HUES6 (cell line): ENCODE data around the gene KRT74.

ENCODE experiments used
- H3K27ac ChIP-seq: 2 replicates; pipeline ENCODE4 v1.7.0; 2013; ENCODE audit warnings: low read depth, mild to moderate bottlenecking, low read length, inconsistent platforms
- H3K27me3 ChIP-seq: 2 replicates; pipeline ENCODE4 v1.6.1; 2013; ENCODE audit warnings: low read length; ENCODE audit not compliant: control insufficient read depth, insufficient read depth
- H3K36me3 ChIP-seq: 2 replicates; pipeline ENCODE4 v1.6.1; 2013; ENCODE audit warnings: low read length; ENCODE audit not compliant: control insufficient read depth, insufficient read depth
- H3K4me1 ChIP-seq: 2 replicates; pipeline ENCODE4 v1.6.1; 2013; ENCODE audit warnings: low read length; ENCODE audit not compliant: control insufficient read depth, insufficient read depth
- H3K4me3 ChIP-seq: 2 replicates; pipeline ENCODE4 v1.5.1; 2013; ENCODE audit warnings: low read depth, low read length
- H3K9ac ChIP-seq: one replicate; pipeline ENCODE4 v1.6.1; 2013; ENCODE audit warnings: mild to moderate bottlenecking, low read length
- H3K9me3 ChIP-seq: 2 replicates; pipeline ENCODE4 v1.6.1; 2013; ENCODE audit warnings: low read depth, low read length; ENCODE audit not compliant: control insufficient read depth, insufficient read depth

Gene KRT74

DNA sequence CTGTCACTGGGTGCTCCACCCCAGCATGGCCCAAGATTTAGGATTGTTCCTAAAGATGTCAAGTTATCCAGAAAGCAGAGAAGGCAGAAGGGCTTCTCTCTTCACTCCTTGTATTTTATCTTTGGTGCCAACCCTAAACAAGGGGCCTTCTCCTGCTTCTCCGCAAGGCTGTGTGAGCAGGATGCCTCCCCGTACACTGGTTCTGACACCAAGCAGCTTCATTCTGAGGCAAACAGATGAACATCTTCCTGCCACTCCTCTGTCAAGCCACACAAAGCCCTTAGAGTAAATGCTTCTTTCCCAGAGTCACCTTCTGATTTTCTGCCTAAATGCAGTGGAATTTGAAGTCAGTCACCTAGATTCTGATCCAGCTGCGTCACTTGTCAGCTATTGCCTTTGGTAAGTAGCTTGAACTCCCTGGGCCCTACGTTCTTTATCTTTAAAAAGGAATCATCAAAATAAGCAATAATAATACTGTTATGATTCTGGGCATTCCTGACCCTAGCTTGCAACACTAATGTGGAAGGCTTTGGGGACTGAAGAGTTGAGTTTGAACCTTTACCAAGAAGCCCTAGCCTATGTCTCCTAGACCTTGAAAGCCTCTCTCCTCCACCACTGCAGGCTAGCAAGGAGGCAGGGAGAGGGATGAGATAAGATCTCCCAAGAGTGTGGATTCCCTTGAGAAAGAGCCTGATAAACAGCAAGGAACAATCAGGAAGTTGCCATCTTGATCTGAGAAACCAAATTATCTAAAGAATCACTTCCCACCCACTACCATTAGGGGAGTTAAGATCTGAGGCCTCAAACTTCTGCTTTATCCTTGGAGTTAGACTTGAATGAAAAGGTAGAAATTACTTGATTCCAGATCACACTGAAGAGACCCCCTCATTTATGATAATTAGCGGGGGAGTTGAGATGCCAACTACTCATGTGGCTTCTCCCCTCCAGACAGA, 39.1 kb upstream of the KRT74 start:
- Histone ChIP-seq H3K9ac (no peak overlapping the region), H3K27me3 (peaks cover 34% of the 10 kb centered on the region)

DNA sequence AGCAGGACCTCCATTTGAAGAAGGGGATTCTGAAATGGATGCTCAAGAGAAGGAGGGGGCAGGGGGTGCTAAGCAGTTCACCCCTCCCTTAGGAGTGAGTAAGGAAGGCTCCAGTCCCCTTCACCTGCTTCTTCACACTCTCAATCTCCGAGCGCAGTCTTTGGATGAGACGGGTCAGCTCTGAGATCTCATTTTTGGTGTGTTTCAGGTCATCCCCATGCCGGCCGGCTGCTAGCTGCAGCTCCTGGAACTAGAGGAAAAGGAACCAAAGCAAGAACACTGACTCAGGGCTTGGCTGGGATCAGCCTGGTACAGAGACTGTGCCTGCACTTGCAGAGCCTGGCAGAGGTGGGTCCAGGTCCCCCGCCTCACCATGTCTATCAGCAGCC, 37.4 kb upstream of the KRT74 start:
- H3K9me3 ChIP-seq = no peaks in the 10 kb centered on the region
- no peak overlapping the region for H3K9ac ChIP-seq
- no peak overlapping the region for H3K27ac ChIP-seq
- no peaks in the 10 kb centered on the region for H3K36me3 ChIP-seq
- peaks cover 30% of the 10 kb centered on the region for H3K27me3 ChIP-seq
- H3K4me1 ChIP-seq = no peaks in the 10 kb centered on the region; the same call in 1 of the 2 replicates
- H3K4me3 ChIP-seq = no peak overlapping the region

More for the DNA sequence above, 39.1 kb upstream of the KRT74 start:
- no peaks in the 10 kb centered on the region; the same call in 1 of the 2 replicates for H3K4me1 ChIP-seq
- H3K36me3 ChIP-seq = no peaks in the 10 kb centered on the region
- no peaks in the 10 kb centered on the region for H3K9me3 ChIP-seq
- H3K27ac ChIP-seq = no peak overlapping the region
- no peak overlapping the region for H3K4me3 ChIP-seq

DNA sequence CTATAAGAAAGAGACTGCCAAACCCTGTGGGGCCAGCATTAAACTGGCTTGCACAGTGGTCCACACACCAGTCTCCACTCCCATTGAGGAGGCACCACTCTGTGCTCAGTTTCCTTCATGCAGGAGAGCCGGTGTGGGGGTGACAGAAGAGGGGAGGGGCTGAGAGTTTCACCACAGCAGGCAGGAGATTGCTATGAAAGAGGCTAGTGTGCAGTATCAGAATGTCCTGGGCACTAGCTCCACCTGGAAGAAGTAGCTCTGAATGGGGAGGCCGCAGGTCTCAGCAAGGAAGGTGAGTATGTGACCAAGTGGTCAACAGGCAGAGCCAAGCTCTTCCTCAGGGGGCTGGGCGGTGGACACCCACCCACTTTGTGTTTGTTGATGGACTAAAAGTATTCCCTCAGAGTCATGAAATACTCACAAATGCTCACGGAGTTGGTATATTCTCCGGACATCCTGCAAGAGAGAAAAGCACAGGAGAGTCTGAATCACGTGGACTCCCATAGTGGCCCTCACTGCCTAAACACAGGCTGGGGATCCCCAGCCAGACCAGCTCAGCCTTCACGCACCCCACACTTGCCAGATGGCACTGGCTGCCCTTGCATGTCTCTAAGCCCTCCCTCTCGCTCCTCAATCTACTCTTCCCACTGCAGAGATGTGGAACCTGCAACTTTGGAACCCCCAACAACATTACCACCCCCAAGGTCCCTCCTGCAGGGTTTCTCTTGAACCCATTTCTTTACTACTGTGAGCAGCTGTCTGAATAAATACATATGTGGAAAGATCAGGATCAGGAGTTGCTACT, 35.4 kb upstream of the KRT74 start:
- Histone ChIP-seq H3K4me1 (no peaks in the 10 kb centered on the region; the same call in 1 of the 2 replicates), H3K27ac (no peak overlapping the region), H3K9ac (no peak overlapping the region), H3K27me3 (peaks cover 27% of the 10 kb centered on the region), H3K9me3 (no peaks in the 10 kb centered on the region), H3K36me3 (no peaks in the 10 kb centered on the region), H3K4me3 (no peak overlapping the region)

DNA sequence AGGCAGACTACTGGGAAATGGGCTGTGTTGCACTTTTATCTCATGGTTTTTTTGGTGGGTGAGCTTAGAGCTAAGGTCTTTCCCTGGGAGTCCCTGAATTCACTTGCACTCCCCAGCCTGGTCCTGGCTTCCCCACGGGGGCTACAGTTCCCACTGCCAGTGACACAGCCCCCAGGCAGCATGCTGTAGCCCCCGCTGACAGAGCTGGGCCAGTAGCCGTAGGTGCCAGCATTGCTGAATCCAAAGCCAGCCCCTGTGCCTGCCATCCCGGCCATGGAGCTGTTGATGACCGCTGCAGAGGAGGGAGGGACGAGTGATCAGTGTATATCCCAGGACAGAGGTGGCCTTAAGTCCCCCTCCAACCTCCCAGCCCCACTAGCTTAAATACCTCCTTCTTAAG, 34.5 kb upstream of the KRT74 start:
- no peaks in the 10 kb centered on the region for H3K36me3 ChIP-seq
- no peaks in the 10 kb centered on the region; the same call in 1 of the 2 replicates for H3K4me1 ChIP-seq
- H3K27me3 ChIP-seq = peaks cover 27% of the 10 kb centered on the region
- no peaks in the 10 kb centered on the region for H3K9me3 ChIP-seq
- H3K9ac ChIP-seq = no peak overlapping the region
- H3K4me3 ChIP-seq = no peak overlapping the region
- H3K27ac ChIP-seq = no peak overlapping the region

DNA sequence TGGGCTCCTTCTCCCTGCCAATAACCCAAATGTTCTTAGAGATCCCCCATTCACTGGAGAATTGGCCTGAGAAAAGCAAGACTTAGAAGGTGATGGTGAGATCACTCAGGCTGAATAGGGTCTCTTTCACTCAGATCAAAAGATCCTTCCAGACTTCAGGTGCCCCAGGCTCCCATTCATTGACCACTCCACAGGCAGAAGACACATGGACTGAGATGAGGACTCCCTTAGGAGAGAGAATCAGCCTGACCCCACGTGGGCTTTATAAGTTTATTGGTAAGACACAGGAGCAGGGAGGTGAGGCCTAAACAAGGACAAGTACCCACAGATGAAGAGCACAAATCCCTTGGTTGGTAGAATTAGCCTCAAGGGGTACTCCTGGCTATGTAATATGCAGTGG, 33.7 kb upstream of the KRT74 start:
- Histone ChIP-seq H3K9me3 (no peaks in the 10 kb centered on the region), H3K9ac (no peak overlapping the region), H3K4me1 (no peaks in the 10 kb centered on the region), H3K27me3 (peaks cover 21% of the 10 kb centered on the region), H3K36me3 (no peaks in the 10 kb centered on the region), H3K27ac (no peak overlapping the region), H3K4me3 (no peak overlapping the region)

DNA sequence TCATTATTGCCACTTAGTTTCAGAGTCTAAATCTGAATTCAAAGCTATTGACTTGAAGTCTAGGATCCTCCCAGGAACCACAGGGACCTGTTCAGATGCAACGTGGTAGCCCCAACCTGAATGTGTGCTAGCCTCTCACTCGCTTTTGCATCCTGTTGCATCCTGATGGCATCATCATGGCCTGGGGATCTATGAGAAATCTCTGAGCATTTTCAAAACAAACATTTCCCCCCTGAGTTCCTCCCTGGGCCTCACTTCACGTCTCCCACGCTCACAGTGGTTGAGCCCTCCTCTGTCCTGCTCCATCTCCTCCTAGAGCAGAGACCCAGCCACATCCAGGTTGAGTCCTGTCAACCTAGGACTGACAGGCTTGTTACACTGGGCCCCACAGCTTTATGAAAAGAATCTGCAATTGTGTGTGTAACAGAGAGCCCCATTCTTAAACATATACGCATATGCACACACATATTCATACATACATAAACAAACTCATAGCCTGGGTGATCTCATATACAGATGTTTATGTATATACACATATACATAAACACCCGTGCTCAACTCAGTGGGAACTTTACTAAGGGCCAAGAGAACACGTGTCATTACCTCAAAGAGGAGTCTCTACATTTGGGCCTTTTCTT, 33.1 kb upstream of the KRT74 start:
- H3K9me3 ChIP-seq = no peaks in the 10 kb centered on the region

DNA sequence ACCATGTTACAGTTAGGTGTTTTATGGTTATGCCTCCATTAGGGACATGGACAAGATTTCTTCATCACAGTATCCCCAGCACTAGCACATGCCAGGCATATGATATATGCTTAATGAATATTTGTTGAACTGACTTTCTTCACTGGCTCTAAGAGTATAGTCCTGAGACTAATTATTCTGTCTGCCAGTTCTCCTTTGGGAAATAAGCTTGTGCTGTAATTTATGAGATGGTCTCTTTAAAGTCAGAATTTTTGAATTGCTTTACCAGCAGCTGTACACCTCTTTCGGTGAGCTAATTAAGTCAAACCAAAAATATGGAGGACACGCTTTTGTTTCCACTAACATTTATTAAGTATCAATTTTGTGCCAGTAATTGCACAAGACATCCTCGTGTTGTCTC, 32.5 kb upstream of the KRT74 start:
- H3K36me3 ChIP-seq = no peaks in the 10 kb centered on the region
- no peak overlapping the region for H3K4me3 ChIP-seq
- H3K4me1 ChIP-seq = no peaks in the 10 kb centered on the region

More for the DNA sequence above, 33.1 kb upstream of the KRT74 start:
- H3K27ac ChIP-seq = no peak overlapping the region
- no peak overlapping the region for H3K4me3 ChIP-seq
- H3K27me3 ChIP-seq = peaks cover 18% of the 10 kb centered on the region
- no peaks in the 10 kb centered on the region for H3K36me3 ChIP-seq
- no peaks in the 10 kb centered on the region for H3K4me1 ChIP-seq
- no peak overlapping the region for H3K9ac ChIP-seq

DNA sequence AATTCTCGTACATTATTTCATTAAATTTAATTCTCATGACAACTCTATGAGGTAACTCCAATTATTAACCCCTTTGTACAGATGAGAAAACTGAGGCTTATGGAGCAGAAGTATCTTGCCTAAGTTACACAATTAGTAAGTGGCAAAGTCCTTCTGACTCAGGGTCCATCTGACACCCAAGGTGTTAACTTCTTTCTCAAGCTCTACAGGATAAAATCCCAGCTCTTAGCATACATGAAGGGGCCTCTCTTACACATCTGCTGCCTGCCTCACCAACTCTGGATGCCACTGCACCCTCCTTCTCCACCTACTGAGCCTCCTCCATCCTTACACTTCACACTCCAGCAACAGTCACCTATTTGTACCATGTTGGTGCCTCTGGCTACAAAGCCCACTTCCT, 31.9 kb upstream of the KRT74 start:
- Histone ChIP-seq H3K9ac (no peak overlapping the region), H3K9me3 (no peaks in the 10 kb centered on the region), H3K27me3 (peaks cover 10% of the 10 kb centered on the region), H3K27ac (no peak overlapping the region), H3K36me3 (no peaks in the 10 kb centered on the region), H3K4me1 (no peaks in the 10 kb centered on the region), H3K4me3 (no peak overlapping the region)

More for the DNA sequence above, 32.5 kb upstream of the KRT74 start:
- Histone ChIP-seq H3K9ac (no peak overlapping the region), H3K27me3 (peaks cover 16% of the 10 kb centered on the region), H3K27ac (no peak overlapping the region), H3K9me3 (no peaks in the 10 kb centered on the region)

DNA sequence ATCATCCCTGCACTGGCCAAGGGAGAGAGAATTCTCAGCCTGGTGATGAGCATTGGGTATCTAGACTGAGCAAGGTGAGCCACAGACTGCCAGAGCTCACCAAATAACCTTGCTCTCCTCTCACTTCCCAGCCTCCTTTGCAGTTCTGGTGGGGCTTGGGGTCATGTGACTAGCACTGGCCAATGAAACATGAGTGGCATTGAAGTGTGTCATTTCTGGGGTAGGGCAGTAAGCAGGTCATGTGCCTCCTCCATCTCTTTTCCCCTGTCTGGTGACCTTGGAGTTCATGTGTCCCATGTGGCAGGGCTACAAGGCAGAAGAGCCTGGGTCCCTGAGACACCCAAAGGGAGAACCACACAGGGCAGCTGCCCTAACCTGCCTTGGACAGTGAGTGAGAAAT, 31.2 kb upstream of the KRT74 start:
- Histone ChIP-seq H3K27ac (no peak overlapping the region), H3K4me1 (no peaks in the 10 kb centered on the region), H3K9me3 (no peaks in the 10 kb centered on the region), H3K36me3 (no peaks in the 10 kb centered on the region), H3K9ac (no peak overlapping the region), H3K4me3 (no peak overlapping the region), H3K27me3 (peaks cover 13% of the 10 kb centered on the region)

DNA sequence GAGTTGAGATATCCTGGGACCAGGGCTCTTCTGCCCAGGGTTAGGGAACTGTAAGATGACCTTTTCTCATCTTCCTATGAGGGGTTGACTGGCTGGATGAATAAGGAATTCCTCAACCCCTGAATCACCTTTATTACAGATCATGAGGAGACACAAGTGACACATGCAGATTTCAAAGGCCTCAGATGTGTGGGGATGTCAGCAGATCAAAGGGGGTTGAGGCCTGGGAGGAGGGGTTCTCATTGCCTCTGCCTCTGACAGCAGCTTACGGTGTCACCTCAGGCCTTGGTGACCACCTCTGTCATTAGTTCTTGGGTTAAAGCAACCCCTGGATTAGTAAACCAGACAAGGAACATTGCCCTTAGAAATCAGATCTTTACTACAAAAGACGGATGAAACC, 29.7 kb upstream of the KRT74 start:
- no peaks in the 10 kb centered on the region for H3K9me3 ChIP-seq
- no peak overlapping the region for H3K27ac ChIP-seq
- H3K4me1 ChIP-seq = no peaks in the 10 kb centered on the region
- H3K27me3 ChIP-seq = peaks cover 24% of the 10 kb centered on the region
- no peaks in the 10 kb centered on the region for H3K36me3 ChIP-seq
- no peak overlapping the region for H3K4me3 ChIP-seq
- no peak overlapping the region for H3K9ac ChIP-seq
